IPS DF 4.7 (cell line): Measurements from ENCODE around the gene GREB1L.
"Not testable (repeated sequence)": the region's sequence is repeated elsewhere in the genome, so short reads cannot be mapped to it uniquely, and the experiment has no call there.

Source experiments
- DNase-seq: peaks from one replicate; pipeline ENCODE4 v3.0.0-alpha.2; 2013; ENCODE audit warnings: low spot score; ENCODE audit errors: extremely low read depth

The GREB1L gene

DNA sequence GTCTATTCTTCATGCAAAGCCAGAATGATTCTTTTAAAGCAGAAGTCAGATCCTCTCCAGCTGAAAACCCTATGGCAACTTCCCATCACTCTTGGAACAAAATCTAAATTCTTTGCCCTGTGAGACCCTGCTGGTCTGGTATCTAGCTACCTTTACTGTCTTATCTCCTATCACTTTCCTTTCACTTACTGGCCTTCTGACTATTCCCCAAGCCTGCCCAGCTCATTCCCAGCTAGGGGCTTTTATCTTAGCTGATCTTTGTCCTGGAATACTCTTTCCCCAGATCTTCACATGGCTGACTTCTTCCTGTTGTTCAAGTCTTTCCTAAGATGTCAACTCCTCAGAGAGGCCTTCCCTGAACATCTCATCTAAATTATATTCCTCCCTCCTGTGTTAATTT lies 63.6 kb downstream of the GREB1L start:
- DNase-seq: no peak

DNA sequence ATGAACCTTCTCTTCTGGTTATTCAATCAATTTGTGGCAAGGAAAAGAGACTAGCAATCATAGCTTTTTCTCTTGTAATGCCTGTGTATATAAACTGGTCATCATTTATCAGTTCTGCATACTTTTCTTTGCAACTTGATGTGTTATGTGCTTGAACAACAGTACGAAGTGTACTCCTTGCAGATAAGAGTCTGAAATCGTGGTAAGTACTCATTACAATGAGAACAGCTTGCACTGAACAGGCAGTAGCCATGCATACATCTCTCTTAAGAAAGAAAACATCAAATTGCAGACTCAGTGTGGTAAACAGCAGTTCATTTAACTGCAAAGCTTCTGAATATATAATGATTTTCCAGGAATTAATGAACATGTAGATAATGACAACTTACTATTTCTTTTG lies 64.3 kb downstream of the GREB1L start:
- no peak for DNase-seq

DNA sequence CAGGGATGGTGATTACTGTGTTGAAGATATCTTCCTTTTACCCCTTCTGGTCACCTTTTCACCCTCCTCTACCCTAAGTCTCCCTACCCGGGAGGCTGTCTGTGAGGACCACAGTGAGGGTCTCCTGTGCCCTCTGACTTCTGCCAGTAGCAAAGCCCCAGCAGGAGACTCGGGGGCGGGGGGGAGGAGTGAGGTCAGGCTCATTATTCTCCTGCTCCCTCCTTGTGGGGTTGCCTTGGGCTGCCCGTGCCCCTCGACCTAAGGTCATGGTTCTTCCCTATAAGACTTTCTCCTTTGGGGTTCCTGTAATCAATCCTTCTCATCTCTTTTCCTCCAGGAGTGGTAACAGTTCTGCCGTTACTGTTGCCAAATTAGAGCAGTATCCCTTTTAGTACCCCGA lies 65.5 kb downstream of the GREB1L start:
- no peak for DNase-seq

GRCh38 chr18:21309248-21309647 lies 67.2 kb downstream of the GREB1L start:
- DNase-seq: no peak

DNA sequence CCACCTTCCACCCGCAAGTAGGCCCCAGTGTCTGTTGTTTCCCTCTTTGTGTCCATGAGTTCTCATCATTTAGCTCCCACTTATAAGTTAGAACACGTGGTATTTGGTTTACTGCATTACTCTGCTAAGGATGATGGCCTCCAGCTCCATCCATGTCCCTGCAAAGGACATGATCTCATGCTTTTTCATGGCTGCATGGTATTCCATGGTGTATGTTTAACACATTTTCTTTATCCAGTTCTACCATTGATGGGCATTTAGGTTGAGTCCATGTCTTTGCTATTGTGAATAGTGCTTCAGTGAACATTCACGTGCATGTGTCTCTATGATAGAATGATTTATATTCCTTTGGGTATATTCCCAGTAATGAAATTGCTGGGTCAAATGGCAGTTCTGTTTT lies 69.9 kb downstream of the GREB1L start:
- not testable (repeated sequence) for DNase-seq

- no peak for DNase-seq
Observed at GRCh38 chr18:21313576-21313975, 71.5 kb downstream of the GREB1L start.

GRCh38 chr18:21314724-21315123 lies 72.7 kb downstream of the GREB1L start:
- DNase-seq: no peak

DNA sequence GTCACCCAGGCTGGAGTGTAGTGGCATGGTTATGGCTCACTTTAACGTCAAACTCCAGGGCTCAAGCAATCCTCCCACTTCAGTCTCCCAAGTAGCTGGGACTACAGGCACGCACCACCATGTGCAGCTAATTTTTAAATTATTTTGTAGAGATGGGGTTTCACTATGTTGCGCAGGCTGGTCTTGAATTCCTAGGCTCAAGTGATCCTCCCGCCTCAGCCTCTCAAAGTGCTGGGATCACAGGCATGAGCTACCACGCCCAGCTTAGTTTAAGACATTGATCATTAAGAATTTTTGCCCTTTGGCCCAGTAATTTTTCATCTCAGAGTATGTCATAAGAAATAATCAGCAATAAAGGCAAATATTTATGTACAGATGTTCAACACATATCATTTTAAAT lies 73.1 kb downstream of the GREB1L start:
- DNase-seq: not testable (repeated sequence)

DNA sequence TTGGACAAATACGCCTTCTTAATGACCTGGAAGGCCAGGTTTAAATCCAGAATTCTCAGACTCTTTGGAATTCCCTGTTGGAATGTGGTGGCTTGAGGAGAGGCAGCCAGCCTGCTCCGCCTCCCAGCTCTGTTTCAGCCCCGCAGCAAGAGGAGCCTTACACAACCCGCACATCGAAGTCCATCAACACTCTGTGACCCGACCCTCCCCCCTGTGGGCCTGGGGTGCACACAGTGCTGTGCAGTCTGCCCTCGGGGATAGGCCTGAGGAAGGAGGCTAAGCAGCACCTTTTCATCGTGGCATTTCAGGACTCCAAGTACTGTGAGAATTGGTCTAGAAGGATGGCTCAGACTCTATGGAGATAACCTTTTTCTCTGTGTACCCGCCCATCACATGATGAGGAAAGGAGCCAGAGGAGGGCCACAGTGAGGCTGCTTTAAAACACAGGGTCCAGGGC lies 73.7 kb downstream of the GREB1L start:
- DNase-seq: no peak

GRCh38 chr18:21316296-21316695 lies 74.3 kb downstream of the GREB1L start:
- no peak for DNase-seq

DNA sequence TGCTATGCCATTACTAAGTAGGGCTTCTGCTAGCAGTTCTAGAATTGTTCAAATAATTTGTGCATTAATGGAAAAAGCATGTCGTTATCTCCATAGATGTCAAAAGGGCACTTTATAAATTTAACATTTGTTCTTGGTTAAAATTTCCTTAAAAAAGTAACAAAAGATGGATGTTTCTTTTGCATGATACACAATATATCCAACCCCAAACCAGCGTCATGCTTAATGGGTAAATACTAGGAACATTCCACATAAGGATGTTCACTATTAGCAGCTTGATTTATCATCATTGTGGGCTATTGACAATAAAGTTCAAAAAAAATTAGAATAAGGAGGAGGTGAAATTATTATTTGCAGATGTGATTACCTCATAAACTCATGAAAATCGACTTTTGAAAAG lies 79.7 kb downstream of the GREB1L start:
- DNase-seq: no peak

- DNase-seq: no peak
Observed at GRCh38 chr18:21327101-21327500, 85.1 kb downstream of the GREB1L start.

GRCh38 chr18:21330122-21330701 lies 88.2 kb downstream of the GREB1L start:
- DNase-seq: no peak

- DNase-seq: no peak
Observed at GRCh38 chr18:21331065-21331464, 89.0 kb downstream of the GREB1L start.

GRCh38 chr18:21335927-21336488 lies 94.0 kb downstream of the GREB1L start:
- no peak for DNase-seq

DNA sequence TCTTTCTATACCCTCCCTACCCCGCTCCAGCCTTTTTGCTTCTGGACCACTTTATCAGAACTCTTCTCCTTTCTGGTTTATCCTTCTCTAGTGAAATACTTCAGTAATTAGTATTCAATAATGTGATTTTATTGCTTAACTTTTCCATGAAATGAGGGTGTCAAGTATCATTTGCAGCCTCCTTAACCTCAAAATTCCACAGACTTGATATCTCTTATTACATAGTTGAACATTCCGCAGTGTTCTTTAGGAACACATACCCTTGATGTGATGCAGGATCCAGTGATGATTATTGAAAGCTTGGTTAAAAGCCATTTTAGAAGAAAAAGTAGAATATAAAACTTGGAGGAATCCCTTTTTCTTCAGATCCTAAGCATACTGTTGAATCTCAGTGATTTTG lies 94.8 kb downstream of the GREB1L start:
- DNase-seq: no peak

DNA sequence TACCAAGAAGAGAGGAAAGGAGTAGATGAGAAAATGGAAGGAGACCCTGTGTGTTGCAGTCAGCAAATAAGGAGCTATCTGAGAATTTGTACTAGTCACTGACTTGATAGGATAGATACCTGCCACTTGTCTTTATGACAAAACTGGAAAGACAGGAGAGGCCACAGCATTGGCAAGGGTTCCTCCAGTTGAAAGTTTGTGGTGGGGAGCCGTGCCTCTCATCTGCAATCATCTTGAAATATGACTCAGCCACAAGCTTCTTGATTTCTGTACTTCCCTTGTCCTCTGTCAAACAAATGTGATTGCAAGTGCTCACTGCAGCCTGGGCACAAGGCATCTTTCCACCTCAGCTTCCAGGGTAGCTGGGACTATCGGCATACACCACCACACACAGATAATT lies 99.1 kb downstream of the GREB1L start:
- DNase-seq: no peak

GRCh38 chr18:21342372-21342771 lies 100.3 kb downstream of the GREB1L start:
- no peak for DNase-seq

GRCh38 chr18:21344860-21345259 lies 102.8 kb downstream of the GREB1L start:
- DNase-seq: no peak

DNA sequence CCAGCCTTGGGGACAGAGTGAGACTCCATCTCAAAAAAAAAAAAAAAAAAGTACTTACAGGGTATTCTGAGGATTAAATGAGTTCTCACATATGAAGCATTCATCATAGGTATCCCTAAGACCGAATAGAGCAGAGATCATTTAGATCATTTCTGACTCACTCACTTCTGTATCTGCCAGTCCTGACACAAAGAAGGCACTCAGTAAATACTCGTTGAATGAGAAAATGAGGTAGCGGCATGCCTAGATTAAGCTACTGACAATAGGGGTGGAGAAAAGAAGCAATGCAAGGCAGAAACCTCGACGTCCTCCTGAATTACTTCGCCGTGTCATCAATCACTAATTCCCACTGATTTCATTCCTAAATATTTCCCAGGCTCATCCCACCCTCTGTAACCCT lies 103.8 kb downstream of the GREB1L start:
- no peak for DNase-seq

DNA sequence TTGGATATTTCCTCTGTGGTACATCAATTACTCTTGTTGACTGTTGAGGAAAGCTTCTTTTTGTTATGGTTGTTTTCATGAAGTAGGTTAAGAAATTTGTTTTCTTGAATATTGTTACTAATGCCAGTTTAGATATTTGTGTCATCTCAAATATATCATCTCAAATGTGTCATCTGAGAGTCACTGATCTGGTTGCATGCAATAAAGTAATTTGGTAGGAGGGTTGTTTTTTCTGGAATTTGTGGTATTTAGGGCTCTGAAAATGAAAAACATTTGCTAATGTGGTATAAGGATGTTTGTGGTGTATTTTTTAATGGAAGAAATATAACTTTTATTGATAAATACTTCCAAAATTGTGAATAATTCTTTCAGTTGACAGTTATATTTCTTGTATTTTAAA lies 117.7 kb downstream of the GREB1L start:
- DNase-seq: no peak

DNA sequence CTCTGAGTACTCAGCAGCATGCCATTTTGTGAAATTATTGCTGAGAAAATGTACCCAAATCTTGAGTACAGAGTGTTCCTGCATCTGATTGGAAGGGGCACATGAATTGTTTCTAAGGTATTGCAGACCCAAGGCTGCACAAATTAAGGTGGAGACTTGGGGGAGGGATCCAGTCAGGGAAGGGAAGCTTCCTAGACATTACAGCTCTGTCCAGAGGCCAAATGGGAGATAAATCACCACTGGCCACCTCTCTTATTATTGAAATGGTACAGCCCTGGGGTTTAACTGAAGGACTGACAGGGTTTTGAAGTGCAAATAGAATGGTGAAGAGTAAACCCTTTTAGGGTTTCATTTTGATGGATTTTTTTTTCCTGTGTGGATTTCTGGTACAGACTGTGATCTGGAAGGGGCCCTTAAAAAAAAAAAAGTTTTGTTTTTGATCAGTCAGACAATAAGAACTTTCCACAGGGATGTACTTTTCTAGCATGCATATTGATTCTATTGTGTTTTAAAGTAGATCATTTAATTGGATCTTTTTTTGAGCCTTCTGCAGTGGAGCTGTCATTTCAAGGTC lies 119.4 kb downstream of the GREB1L start:
- DNase-seq: no peak

DNA sequence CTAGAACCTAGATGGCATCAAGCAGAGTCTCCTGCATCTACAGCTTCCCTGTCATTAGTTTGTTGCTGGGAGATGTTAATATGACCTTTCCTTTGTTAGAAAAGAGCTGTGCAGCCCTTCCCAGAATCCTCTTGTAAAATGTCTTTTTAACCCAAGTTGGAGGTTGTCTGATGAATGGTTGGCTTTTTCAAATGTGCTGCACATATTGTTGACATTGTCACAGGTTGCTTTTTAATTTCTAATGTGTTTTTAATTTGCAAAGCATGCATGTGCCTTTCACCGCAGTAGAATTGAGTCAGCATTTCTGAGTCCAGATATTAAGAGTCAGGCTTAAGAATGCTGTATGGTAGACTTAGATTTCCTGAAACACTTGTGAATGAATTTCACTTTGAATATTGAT lies 120.8 kb downstream of the GREB1L start:
- DNase-seq: no peak
